IMR-90 (cell line): ENCODE results near the gene LIMK2. TPM values are rescaled to one million over a fixed set of nuclear protein-coding genes. Genes with fewer than 3 reads are reported as not detected.

Experiments
- ATAC-seq: fragments of 200-7000 bp; cut with Tn5 transposase; 2 replicates; pipeline ENCODE4 v1.9.1; 2020; ENCODE audit warnings: low read depth, mild to moderate bottlenecking, moderate library complexity
- BruUV-seq: library from RNA; stranded (reverse); fragments of 400-500 nt; replicated peaks from 2 replicates; lab custom pipeline; 2021; lab: Mats Ljungman, UMichigan
- CTCF ChIA-PET: fragments of 300-600 bp; formaldehyde crosslinking; extraction: SDS; loops from one replicate; lab custom pipeline; 2021; ENCODE audit warnings: antibody characterized with exemption; lab: Yijun Ruan, JAX
- POLR2A ChIA-PET: fragments of 300-600 bp; sonication (Branson Sonifier 250); formaldehyde crosslinking; loops from one replicate; lab custom pipeline; 2022; ENCODE audit warnings: antibody characterized with exemption; ENCODE audit not compliant: unreplicated experiment; lab: Charles Lee
- DNase-seq: peaks from one replicate; pipeline ENCODE4 v3.0.0; 2013
- H2AFZ ChIP-seq: replicated peaks from 2 replicates; pipeline ENCODE3; 2013; ENCODE audit warnings: low read length, mild to moderate bottlenecking; ENCODE audit not compliant: poor library complexity
- H2AK5ac ChIP-seq: 2 replicates; pipeline ENCODE4 v1.6.1; 2013; ENCODE audit warnings: low read depth, low read length, inconsistent platforms
- H2AK9ac ChIP-seq: replicated peaks from 2 replicates; pipeline ENCODE3; 2013; ENCODE audit warnings: mild to moderate bottlenecking, low read depth, low read length, moderate library complexity; ENCODE audit not compliant: poor library complexity
- H2BK120ac ChIP-seq: 2 replicates; pipeline ENCODE4 v1.6.1; 2013; ENCODE audit warnings: low read depth, low read length, inconsistent platforms
- H2BK15ac ChIP-seq: 3 replicates; pipeline ENCODE4 v1.6.1; 2013; ENCODE audit warnings: low read depth, low read length, inconsistent platforms
- H2BK20ac ChIP-seq: 2 replicates; pipeline ENCODE4 v1.6.1; 2013; ENCODE audit warnings: low read depth, mild to moderate bottlenecking, inconsistent platforms, low read length, moderate library complexity
- H2BK5ac ChIP-seq: 2 replicates; pipeline ENCODE4 v1.6.1; 2013; ENCODE audit warnings: mild to moderate bottlenecking, low read depth, low read length, inconsistent platforms; ENCODE audit not compliant: poor library complexity, severe bottlenecking
- H3K14ac ChIP-seq: replicated peaks from 2 replicates; pipeline ENCODE4 v1.6.1; 2013; ENCODE audit warnings: low read depth, low read length, inconsistent platforms
- H3K18ac ChIP-seq: 2 replicates; pipeline ENCODE4 v1.6.1; 2013; ENCODE audit warnings: low read depth, low read length, control low read depth
- H3K23ac ChIP-seq: 2 replicates; pipeline ENCODE4 v1.6.1; 2013; ENCODE audit warnings: low read depth, low read length, inconsistent platforms
- H3K27ac ChIP-seq: 2 replicates; pipeline ENCODE4 v1.5.1; 2013; ENCODE audit warnings: mild to moderate bottlenecking, control low read depth, low read length; ENCODE audit not compliant: insufficient read depth
- H3K27me3 ChIP-seq: 2 replicates; pipeline ENCODE4 v1.6.1; 2013; ENCODE audit warnings: low read length; ENCODE audit not compliant: control insufficient read depth, insufficient read depth
- H3K36me3 ChIP-seq: 2 replicates; pipeline ENCODE4 v1.6.1; 2013; ENCODE audit warnings: low read length, mixed read lengths; ENCODE audit not compliant: control insufficient read depth, insufficient read depth
- H3K4ac ChIP-seq: 2 replicates; pipeline ENCODE4 v1.6.1; 2013; ENCODE audit warnings: low read depth, low read length, inconsistent platforms
- H3K4me1 ChIP-seq: 2 replicates; pipeline ENCODE4 v1.6.1; 2013; ENCODE audit warnings: low read length, mixed read lengths; ENCODE audit not compliant: control insufficient read depth, insufficient read depth
- H3K4me2 ChIP-seq: 2 replicates; pipeline ENCODE4 v1.6.1; 2013; ENCODE audit warnings: low read depth, mild to moderate bottlenecking, control low read depth, low read length, moderate library complexity
- H3K4me3 ChIP-seq: 2 replicates; pipeline ENCODE4 v1.5.1; 2013; ENCODE audit warnings: low read depth, mild to moderate bottlenecking, control low read depth, low read length, moderate library complexity; ENCODE audit not compliant: insufficient read depth
- H3K56ac ChIP-seq: 2 replicates; pipeline ENCODE4 v1.6.1; 2013; ENCODE audit warnings: low read length, inconsistent platforms; ENCODE audit not compliant: insufficient read depth; ENCODE audit errors: extremely low read depth
- H3K79me1 ChIP-seq, 2 experiments: 2 replicates each; pipeline ENCODE4 v1.6.1; 2013; ENCODE audit warnings: low read length in 2 of 2, inconsistent platforms in 1 of 2, low read depth in 1 of 2
- H3K9ac ChIP-seq: 2 replicates; pipeline ENCODE4 v1.6.1; 2013; ENCODE audit warnings: low read depth, low read length, control low read depth
- H3K9me1 ChIP-seq: 2 replicates; pipeline ENCODE4 v1.6.1; 2013; ENCODE audit warnings: low read length, inconsistent platforms; ENCODE audit not compliant: insufficient read depth
- H3K9me3 ChIP-seq: 2 replicates; pipeline ENCODE4 v1.6.1; 2013; ENCODE audit warnings: low read length; ENCODE audit not compliant: control insufficient read depth, insufficient read depth
- H4K20me1 ChIP-seq: 2 replicates; pipeline ENCODE4 v1.6.1; 2013; ENCODE audit warnings: low read length, inconsistent platforms; ENCODE audit not compliant: insufficient read depth
- H4K5ac ChIP-seq: 2 replicates; pipeline ENCODE4 v1.6.1; 2013; ENCODE audit warnings: mild to moderate bottlenecking, low read depth, low read length, control low read depth
- H4K8ac ChIP-seq, 2 experiments: 2 replicates each; pipeline ENCODE4 v1.6.1; 2013; ENCODE audit warnings: low read depth in 2 of 2, low read length in 2 of 2, control low read depth in 1 of 2, inconsistent platforms in 1 of 2
- H4K91ac ChIP-seq: 2 replicates; pipeline ENCODE4 v1.6.1; 2013; ENCODE audit warnings: low read depth, low read length, inconsistent platforms; ENCODE audit not compliant: insufficient read depth
- CHD1 ChIP-seq: IDR thresholded peaks from 2 replicates; pipeline ENCODE4 v1.6.1; 2012; ENCODE audit warnings: low read depth, low read length, improper control_type of control experiment
- RCOR1 ChIP-seq: IDR thresholded peaks from 2 replicates; pipeline ENCODE4 v1.6.1; 2012; ENCODE audit warnings: mild to moderate bottlenecking, low read length, improper control_type of control experiment; ENCODE audit not compliant: insufficient replicate concordance
- WGBS, 2 experiments: methylation state at CpG; one replicate each; pipeline versions ENCODE4 v1.1.5 to v1.1.7; 2013; ENCODE audit warnings: missing lambda C conversion rate in 2 of 2; ENCODE audit not compliant: insufficient read length in 1 of 2; ENCODE audit errors: extremely low coverage in 2 of 2; 5-methylcytosine and 5-hydroxymethylcytosine counted together
- dilution Hi-C: fragments of 300-500 bp; cut with HindIII; formaldehyde crosslinking; loops from one replicate; pipeline ENCODE4 v1.14.3; 2018; ENCODE audit warnings: low sequenced_read_pairs; ENCODE audit not compliant: unreplicated experiment
- in situ Hi-C: fragments of 300-500 bp; cut with MboI; formaldehyde crosslinking; loops from 3 replicates; pipeline ENCODE4 v1.14.3; 2019; ENCODE audit warnings: low sequenced_read_pairs, inconsistent platforms, mixed read lengths
- intact Hi-C: fragments of 100-400 bp; cut with micrococcal nuclease; formaldehyde crosslinking; loops from 2 replicates; pipeline ENCODE4 v1.10.0; 2022
- polyA plus RNA-seq, 3 experiments: library from polyadenylated mRNA; depleted of rRNA; stranded (reverse); fragments of >200 nt; gene quantifications; 2 replicates each; pipeline ENCODE4 v1.2.3, GENCODE V29; 2012; ENCODE audit warnings: low replicate concordance in 1 of 3
- total RNA-seq: library from RNA; depleted of rRNA; stranded (reverse); fragments of >200 nt; gene quantifications from 2 replicates; pipeline ENCODE4 v1.2.3, GENCODE V29; 2012

The LIMK2 gene
- total and polyA plus RNA-seq, 2 of the 4 experiments (the other 2 are of a cell fraction), result 14.5 to 31.9 TPM

DNA sequence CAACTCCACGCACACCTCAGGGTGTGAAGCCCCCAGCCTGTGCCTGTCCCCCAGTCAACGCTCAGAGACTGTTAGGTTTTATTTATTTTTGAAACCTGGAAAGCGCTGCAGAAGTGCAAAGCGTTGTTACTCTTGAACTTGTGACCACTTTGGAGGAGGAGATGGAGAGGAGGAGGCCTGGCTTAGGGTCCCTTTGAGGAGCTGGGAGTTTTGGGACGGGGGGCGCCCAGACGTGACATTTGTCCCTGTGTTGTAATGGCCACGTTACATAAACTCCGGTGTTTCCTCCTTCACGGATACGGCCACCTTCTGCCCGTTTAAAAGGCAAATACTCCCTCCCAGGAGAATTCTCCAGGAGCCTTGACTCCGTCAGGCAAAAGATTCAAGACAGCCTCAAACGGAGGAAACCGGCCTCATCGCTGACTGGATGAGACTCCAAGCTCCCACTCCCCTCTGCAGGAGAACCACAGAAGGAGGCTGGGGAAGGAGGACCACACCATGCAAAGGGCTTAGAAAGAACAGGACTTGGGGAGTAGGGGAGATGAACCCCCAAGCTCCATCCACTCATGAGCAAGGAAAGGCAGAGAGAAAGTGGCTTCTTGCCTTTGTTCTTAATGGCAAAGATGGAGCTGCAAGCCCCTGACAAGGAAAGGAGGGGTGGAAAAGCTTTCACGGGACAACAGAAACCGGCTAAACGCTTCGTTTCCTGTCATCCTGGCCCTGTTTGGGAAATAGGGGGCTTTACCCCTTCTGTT, 79.6 kb downstream of the LIMK2 start:
- Histone ChIP-seq H4K91ac (peak overlapping the region; percentile 86), H3K4ac (peak overlapping the region; percentile 98), H3K9ac (peak overlapping the region; percentile 83), H3K79me1 (peaks cover 16 to 35% of the 10 kb centered on the region in 2 experiments), H3K4me1 (peaks cover 9% of the 10 kb centered on the region; the same call in 1 of the 2 replicates), H3K23ac (peak overlapping the region; percentile 100), H3K9me1 (0 out of 2 replicates have a peak, but pooled peaks cover 7% of the 10 kb centered on the region), H4K8ac (peak overlapping the region; percentile 6 to 89; a peak in 3 of 4 replicates), H3K27ac (peak overlapping the region; percentile 69), H2BK5ac (peak overlapping the region; percentile 90), H3K4me3 (peak overlapping the region; percentile 54), H2BK20ac (peak overlapping the region; percentile 72), H3K14ac (peak overlapping the region; percentile 100), H3K56ac (peak overlapping the region; percentile 82; the same call in 1 of the 2 replicates), H2AK9ac (peak overlapping the region; percentile 95), H3K36me3 (peaks cover 18% of the 10 kb centered on the region), H2BK15ac (peak overlapping the region; percentile 39; the same call in 2 of the 3 replicates), H2BK120ac (peak overlapping the region; percentile 82), H4K5ac (peak overlapping the region; percentile 36), H3K27me3 (no peaks in the 10 kb centered on the region), H3K18ac (peak overlapping the region; percentile 55), H4K20me1 (no peaks in the 10 kb centered on the region), H3K4me2 (peak overlapping the region; percentile 93), H2AK5ac (peak overlapping the region; percentile 95), H2AFZ (peak overlapping the region; percentile 91), H3K9me3 (no peaks in the 10 kb centered on the region)
- intact Hi-C loops, result loop anchor here (2.0 kb wide), 1 partner anchor 53 kb away; no protein-coding TSS in a partner anchor
- ChIA-PET CTCF (interaction anchor here (1.3 to 2.2 kb wide), 3 partner anchors 10 to 21 kb away, joined by 4 to 10 read pairs (median 4); no protein-coding TSS in a partner anchor), POLR2A (no interaction called here)
- in situ Hi-C loops, result no loop called here
- dilution Hi-C loops, result no loop called here
- ATAC-seq (peak; percentile 9), DNase-seq (peak; percentile 29)
- 4% methylated on average over 8 of the region's 20 CpGs; no CpG with 5 or more reads in 1 of the 2 experiments for WGBS, 2 experiments
- TF ChIP-seq RCOR1, result no peak
- peak; percentile 89; the same call in 1 of the 2 replicates for TF ChIP-seq CHD1
- no TSS peak for BruUV-seq
